T-helper 2 cell (primary cell): ENCODE results near the gene GNA14.
"Not testable (repeated sequence)": the region's sequence is repeated elsewhere in the genome, so short reads cannot be mapped to it uniquely, and the experiment has no call there.

Experiments
- DNase-seq, 5 experiments: peaks; one replicate each; pipeline versions ENCODE4 v3.0.0 to v3.0.0-alpha.2; 2012 to 2022

The GNA14 gene

DNA sequence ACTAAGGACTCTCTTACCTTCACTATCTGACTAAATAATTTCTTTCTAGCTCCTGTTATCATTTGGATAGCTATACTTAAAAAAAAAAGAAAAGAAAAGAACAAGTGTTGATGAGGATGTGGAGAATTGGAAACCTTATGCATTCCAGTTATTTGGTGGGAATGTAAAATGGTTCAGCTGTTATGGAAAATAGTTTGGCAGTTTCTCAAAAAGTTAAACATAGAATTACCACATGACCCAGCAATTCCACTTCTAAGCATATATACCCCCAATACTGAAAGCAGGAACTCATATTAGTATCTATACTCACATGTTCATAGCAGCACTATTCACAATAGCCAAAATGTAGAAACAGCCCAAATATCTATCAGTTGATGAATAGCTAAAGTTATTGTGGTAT is 61.1 kb downstream of the GNA14 start:
- no peak for DNase-seq

DNA sequence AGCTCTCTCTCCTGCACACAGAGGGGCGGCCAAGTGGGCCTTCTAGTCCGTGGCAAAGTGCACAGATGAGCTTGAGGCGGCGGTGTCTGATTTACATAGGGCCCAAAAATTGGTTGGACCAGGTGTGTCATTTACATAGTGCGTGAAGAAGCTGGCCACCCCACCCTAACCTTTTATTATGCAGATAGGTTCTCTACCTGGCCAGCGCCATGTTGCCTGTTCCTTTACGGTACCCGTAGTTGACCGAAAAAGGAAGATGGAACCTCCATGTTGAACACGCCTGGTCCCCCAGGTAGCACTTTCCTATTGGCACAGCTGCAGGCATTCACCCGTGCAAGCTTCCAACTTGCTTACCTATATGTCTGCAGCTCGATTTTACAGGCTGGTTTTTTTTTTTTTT is 61.5 kb downstream of the GNA14 start:
- no peak for DNase-seq

DNA sequence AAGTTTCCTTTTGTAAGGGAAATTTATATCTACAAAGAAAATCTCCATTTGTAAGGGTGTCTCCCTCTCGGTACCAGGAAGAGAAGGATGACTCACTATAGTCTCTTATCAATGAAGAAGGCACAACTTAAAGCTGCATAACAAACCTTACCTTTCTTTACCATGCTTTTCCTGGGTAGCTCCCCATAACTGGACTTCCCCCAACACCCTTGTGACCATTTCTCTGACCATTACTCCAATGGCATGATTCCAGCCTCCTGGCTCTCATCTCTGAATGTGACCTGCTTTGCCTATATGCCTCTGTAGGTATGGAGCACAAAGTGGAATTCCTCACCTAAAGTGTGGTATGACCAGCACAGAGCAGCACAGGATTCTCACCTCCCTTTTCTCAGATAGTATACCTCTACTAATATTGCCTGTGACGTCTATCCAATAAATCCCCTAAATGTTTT is 62.8 kb downstream of the GNA14 start:
- no peak for DNase-seq

DNA sequence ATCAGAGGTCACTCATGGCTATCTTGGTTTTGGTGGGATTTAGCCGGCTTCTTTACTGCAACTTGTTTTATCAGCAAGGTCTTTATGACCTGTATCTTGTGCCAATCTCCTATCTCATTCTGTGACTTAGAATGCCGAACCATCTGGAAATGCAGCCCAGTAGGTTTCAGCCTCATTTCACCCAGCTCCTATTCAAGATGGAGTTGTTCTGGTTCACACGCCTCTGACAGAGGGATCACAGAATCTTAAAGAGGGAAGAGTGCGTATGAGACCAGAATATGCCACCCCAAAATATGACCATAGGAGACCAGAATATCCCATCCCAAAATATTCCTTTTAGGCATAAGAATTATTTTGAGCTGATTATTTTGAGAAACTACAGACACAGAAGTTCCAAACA is 63.2 kb downstream of the GNA14 start:
- DNase-seq: not testable (repeated sequence)

DNA sequence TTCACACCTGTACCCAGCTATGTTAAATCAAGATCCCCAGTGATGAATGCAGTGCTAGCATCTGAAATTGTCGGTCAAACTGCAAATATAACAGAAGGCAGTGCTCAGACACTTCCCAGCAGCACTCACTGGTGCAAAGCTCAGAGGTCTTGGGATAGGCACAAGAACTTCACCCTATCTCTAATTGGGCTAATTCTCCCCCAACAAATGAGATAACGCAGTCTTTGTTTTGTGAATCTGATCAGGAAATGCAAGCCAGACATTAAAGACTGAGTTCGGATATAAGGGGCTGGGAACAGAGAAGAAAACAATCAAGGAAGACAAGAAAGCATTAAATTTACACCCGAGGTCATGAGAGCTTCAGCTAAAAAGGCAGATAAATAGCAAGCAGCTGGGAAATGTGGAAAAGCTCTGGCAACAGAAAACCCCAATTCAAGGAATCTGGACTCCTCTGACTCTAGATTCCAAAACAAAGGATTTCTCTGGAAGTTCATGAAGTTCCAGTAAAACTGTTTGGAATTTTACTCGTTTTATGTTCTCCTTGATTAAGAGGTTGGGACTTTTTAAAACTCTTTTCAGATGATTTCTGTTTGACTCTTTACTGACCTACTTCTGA is 65.1 kb downstream of the GNA14 start:
- no peak for DNase-seq

DNA sequence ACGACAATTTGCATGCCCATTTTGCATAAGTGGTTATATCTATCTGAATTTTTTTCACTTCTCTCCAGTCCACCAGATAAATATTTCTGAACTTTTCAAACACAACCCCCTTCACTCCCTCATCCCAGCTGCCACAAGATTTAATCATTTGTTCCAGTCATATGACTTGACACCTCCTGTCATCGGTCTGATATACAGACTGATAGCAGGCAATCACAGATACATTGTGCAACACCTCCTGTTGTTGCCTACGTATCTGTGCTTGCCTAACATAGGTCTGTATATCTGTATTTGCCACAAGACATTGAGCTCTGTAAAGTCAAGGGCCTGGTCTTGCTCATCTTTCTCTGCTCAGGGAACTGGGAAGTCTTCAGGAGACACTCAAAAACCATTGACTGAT is 65.6 kb downstream of the GNA14 start:
- peak in 1 of 5 experiments; percentile 8 for DNase-seq

DNA sequence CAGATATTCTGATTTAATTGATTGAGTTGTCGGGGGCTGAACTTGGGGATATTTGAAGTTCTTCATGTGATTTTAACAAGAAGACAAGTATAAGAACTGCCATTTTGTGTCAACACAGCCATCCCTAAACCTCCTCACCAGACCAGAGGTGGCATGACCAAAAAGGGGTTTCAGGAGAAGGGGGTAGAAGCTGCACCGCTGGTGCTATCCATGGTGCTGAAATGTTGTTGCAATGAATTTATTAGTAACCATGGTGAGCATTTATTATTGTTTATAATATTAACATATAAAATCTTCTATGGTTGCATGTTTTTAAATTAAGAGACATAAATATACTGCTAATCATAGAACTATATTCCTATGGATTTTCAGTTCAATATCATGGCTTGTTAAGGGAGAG is 72.3 kb downstream of the GNA14 start:
- DNase-seq: peak in 1 of 5 experiments; percentile 23

DNA sequence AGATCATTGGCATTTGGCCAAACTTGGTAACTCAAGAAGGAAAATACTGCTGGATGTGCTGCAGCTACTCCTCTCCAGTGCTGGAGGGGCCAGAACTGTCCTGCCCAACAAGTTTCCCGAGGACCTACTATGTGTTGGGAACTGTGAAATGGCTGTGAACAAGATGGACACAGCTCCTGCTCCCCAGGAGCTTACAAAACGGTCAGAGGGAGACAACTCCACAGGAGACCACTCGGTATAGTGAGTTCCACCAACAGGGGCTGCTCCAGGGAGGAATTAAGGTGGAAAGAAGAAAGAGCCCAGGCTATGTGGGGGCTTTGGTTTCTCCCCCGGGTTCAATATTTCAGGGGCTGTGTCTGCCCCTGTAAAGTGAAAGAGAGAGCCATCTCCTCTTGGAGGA is 78.8 kb downstream of the GNA14 start:
- DNase-seq: no peak

DNA sequence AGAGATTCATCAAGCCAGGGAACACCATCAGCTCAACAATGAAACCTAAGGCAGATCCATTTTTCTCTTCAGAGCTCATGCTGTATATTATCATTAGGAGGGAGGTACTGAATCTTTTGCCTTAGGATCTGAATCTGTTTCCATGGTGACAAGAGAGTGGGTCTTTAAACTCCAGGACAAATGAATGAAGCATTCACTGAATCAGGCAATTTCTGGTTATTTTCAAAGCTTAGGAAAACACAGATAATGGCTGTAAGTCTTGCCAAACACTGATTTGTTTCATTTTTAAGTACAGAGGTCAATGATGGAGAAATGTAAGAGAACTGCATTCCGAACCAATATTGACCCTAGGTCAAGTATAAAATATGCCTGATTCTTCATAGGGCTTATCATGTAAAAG is 84.9 kb downstream of the GNA14 start:
- DNase-seq: no peak

DNA sequence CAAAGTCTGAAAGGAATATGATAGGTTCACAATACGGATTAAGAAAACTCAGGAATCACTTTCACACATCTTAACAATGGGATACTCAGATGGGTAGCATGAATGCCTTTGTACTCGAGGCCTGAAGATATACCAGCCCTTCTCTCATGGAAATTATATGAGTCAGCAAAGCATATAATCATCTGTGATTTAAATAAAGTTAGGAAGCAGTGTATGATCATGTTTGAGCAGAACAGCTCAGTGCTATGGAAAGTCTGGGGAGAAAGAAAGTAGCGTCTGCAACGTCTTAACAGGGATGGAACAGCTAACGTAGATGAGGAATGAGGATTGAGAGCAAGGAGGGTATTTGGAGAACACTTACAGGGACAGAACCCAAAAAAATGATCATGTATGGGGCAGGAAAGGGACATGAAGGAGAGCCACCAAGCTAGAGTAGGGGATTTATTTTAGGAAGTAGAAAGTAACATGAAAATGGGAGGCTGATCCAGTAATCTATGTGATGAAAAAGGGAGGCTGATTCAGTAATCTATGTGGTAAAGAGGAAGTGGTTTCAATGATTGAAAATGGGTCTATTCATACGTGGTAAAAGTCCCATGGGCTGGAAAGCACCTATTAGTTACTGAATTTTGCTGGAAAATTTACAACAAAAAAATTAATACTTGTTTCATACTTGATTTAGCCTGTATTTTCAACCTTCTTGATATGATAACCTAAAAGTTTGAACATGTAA is 85.9 kb downstream of the GNA14 start:
- no peak for DNase-seq

DNA sequence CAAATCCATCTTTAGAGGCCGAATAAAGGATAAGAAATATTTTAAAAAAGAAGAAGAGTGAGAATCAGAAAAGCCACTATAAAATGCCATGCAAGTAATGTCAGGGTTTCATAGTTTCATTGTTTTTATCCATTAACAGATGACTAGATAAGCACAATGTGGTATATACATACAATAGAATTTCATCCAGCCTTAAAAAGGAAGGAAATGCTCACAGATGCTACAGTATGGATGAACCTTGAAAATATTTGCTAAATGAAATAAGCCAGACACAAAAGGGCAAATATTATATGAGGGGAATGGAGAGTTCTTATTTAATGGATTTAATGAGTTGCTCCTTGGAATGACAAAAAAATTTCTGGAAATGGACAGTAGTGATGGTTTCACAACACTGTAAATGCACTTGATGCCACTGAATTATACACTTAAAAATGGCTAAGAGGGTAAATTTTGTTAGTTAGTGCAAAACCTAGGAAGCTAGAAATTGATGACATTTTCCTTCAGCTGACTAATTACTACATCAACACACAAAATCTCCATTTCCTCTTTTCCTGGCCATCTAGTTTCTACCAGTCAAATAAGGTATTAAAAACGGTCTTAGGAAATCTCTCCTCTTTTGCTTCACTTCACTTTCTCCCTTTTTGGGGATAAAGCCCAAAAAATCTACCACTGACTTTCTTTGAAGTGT is 86.6 kb downstream of the GNA14 start:
- DNase-seq: no peak

DNA sequence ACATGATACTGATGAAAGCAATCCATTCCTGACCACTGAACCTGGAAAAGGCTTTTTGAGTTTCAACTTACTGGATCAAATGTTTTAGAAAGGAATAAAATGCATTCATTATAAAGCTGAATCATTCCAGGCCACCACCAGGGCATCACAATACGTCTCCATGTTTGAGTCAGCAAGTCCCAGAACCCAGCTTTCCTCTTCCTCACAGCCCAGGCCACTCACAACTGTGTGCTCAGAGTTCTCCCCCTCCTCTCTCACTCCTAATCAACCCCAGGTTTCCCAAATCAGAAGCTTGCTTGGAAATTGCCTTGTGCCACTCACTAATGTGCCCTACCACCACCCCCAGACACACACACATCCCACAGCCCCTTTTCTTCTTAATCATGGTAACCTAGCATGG is 91.7 kb downstream of the GNA14 start:
- DNase-seq: no peak

DNA sequence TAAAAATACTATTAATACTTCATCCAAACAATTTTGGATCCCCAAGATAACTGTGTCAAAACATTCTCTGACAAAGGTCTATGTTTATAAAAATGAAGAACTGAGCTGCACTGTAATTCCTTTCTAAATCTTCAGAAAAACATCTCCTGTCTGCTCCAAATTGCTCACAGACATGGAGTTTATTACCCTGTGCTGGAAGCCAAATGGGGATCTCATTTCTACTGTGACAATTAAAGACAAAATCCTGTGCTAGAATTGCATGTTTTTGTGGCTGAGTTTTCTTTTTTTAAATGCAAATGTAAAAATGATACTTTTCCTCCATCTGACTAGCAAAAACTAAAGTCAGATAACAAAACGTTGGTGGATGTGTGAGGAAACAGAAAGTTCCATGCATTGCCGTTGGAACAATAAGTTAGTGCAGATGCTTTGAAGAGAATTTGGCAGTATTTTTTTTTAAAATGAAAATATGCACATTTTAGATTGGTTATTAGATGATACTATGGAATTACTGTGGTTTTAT is 93.5 kb downstream of the GNA14 start:
- DNase-seq: no peak

DNA sequence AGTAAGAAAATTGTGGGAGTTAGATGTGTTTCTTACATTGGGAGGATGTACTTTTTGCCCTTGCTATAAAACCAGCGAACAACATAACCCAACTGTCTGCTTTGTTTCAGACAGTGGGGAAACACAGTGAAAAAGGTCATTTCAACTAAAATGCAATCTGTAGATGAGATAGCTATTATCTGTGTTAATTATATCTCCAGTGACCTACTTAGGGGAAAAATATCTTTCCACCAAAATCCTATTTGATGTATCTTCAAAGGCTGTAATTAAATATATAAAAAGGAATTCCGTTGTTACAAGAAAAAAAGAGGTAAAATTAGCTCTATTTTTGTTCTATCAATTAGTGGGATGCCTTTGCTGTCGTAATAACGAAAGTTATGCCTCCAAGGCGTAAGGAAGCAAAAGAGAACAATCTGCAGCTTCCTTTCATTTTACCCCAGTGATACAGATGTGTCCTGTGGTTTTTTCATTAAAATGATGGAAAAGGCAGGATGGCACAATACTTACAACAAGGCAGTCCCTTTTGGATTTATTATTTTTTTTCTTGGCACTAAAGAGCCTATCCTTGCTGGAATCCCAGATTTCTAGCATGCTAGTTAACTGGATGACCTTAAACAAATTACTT is 100.9 kb downstream of the GNA14 start:
- DNase-seq: no peak

DNA sequence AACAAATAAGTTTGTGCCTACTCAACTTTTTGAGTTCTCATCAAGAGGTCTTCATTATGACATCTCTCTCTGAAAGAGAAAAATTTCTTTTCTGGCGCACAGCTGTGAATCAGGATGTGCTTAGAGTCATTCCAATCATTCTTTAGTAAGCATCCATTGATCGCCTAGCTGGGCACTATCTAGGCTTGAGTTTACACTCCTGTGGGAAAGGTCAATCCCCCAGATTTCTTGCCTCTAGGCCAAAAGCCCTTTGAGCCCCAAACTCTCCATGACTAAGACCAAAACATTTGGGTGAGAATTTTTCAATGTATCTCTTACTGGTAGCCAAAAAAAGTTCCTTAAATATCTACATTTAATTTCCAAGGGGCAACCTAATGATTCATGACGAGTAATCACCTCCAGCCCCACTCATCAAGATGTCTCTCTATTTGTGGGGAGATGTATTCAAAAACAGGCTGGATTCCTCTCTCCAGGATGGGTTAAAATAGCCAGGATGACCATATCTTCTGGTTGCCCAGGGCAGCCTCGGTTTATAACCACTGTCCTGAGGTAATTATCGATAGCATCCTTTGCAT is 101.7 kb downstream of the GNA14 start:
- no peak for DNase-seq

DNA sequence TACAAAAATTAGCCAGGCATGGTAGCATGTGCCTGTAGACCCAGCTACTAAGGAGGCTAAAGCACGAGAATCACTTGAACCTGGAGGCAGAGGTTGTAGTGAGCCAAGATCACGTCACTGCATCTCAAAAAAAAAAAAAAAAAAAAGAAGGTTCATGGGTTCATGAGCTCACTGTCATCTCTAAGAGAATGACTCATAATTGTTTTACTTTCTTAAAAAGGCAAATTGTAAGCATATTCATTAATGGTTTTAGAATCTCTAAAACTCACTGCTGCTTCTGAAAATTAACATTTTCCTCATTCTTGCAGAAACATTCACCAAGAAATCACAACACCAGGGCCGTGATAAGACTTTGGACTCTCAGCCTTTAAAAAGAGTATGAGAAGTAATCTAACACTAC is 103.6 kb downstream of the GNA14 start:
- no peak for DNase-seq

DNA sequence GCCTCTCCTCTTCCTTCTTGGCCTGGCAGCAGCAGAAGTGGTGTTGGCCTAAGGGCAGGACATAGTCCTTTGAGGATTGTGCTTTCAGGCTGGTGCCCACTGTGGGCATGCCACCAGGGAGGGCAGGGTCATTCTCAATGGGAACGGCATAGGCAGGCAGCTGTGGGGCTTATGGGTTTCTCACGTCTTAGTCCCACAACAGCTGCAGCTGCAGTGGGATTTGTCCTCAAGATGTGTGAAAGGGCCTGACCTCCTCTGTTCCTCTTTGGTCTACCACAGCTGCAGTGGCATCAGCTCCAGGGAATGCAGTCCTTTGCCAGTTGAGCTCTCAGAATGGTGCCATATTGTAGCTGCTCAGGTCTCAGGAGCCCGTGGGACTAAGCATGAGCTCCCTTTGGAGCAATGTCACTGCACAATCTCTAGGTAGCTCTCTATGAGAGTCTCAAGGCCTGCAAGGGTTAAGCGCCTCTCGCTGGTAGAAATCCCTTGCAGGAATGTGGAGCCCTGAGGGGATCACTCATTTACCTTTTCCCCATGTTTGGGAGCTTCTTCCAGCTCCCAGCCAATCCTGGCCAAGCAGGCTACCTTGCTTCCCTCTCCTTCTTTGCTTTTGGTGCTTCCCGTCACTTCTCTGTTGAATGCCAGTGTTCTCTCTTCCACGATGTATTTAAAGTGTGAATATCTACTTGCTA is 104.8 kb downstream of the GNA14 start:
- DNase-seq: no peak

DNA sequence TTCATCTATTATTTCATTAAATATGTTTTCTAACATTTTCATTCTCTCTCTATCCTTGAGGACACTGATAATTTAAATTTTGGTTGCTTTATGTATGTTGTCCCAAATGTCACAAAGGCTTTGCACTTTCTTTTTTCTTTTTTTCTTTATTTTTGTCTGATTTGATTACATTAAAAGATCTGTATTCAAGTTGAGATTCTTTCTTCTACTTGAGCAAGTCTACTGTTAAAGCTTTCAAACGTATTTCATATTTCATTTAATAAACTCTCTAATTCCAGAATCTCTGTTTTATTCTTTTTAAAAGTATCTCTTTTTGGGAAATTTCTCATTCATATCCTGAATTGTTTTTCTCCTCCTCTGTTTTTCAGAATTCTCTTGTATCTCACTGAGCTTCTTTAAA is 106.5 kb downstream of the GNA14 start:
- DNase-seq: no peak

DNA sequence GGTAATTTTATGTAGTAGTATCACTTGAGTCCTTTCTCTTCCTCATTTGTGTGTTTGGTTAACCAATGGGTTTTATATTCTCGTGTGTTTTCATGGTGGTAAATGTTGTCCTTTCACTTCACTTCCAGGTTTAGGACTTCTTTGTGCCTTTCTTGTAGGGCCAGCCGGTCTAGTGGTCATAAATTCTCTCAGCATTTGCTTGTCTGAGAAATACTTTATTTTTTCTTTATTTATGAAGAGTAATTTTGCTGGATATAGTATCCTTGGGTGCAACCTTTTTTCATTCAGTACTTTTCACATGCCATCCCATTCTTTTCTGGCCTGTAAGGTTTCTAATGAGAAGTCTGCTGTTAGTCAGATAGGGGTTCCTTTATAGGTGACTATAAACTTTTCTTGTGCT is 107.1 kb downstream of the GNA14 start:
- no peak for DNase-seq

DNA sequence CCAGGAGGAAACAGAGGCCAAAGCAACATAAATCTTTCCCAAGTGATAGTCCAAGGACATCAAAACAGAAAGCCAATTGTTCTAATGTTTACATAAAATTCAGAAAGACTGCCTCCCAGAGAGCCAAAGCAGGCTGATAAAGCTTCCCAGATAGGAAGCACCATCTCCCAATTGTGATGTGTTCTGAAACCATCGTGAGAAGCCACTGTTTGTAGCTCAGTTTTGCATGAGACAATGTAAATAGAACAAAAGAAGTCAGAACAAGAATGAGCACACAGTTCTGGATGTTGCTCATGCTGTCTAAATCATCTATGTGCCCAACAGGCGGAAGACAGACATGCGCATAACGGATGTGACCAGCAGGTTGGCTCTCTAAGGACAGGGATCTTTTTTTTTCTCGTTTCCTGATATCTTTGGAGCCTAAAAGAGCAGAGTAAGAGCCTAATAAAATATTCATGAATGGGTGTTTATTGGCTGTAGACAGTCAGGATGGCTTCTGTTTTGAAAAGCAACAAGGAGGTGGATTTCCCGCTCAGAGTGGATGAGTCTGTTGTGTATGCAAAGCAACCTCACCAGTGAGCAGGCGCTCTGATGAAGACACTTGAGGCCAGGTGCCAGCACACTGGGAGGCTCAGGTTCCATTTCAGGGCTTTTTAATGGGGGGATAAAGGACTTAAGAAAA is 113.6 kb downstream of the GNA14 start:
- no peak for DNase-seq

DNA sequence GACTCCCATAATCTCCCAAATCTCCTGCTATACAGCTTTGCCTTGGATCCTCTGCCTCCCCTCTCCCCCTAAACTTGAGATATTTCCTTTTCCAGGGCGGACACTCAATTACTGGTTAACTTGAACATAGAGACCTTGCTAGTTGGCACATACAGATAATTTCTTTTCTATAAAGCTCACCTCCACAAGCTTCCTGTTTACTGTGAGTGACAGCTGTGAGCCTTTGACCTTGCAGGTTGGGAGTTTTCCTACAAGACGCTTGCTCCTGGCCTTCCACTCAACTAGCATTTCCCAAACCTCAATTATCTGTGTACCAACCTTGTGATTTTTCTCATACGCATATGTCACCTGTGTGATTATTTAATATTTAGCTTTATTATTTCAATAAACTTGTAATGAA is 114.5 kb downstream of the GNA14 start:
- DNase-seq: no peak

DNA sequence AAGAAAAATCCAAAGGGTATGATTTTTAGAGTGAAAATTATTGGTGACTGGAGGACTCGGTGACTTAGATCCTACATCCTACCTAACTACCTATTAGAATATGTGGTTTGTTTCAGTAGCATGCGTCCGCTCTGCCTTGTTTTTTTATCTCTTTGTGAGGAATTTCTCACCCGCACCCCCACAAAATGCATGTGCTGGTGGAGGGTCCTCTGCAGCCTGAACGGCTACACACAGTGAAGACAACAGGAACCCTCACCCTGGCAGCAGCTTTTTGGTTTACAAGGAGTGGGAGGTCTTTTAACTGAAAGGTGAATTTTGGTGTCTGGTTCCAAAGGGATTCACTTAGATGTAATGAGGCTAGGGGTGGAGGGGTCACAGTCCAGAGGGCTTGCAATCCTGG is 115.5 kb downstream of the GNA14 start:
- DNase-seq: no peak
